Chondrocyte (in vitro differentiated cells): ENCODE data around the gene TGFB2. TPM values are rescaled to one million over a fixed set of nuclear protein-coding genes. Genes with fewer than 3 reads are reported as not detected.

Experiments
- DNase-seq: peaks from one replicate; pipeline ENCODE4 v3.0.0; 2021; ENCODE audit warnings: mixed read lengths, low spot score
- H3K27ac Mint-ChIP-seq: one replicate; pipeline ENCODE4 v1.8.0; 2021; ENCODE audit warnings: mild to moderate bottlenecking, moderate library complexity, mixed read lengths; ENCODE audit not compliant: unreplicated experiment
- H3K27me3 Mint-ChIP-seq: 2 replicates; pipeline ENCODE4 v1.8.0; 2021; ENCODE audit warnings: low read depth, mixed read lengths
- H3K36me3 Mint-ChIP-seq: 2 replicates; pipeline ENCODE4 v1.8.0; 2021; ENCODE audit warnings: low read depth, mixed read lengths
- H3K4me1 Mint-ChIP-seq: 2 replicates; pipeline ENCODE4 v1.8.0; 2021; ENCODE audit warnings: low read depth, mild to moderate bottlenecking, mixed read lengths
- H3K4me3 Mint-ChIP-seq: one replicate; pipeline ENCODE4 v1.8.0; 2021; ENCODE audit warnings: mild to moderate bottlenecking, moderate library complexity, mixed read lengths; ENCODE audit not compliant: unreplicated experiment
- H3K9me3 Mint-ChIP-seq: 2 replicates; pipeline ENCODE4 v1.8.0; 2021; ENCODE audit warnings: low read depth, mixed read lengths
- total RNA-seq: library from RNA; stranded (reverse); gene quantifications from 3 replicates; pipeline ENCODE4 v1.2.1, GENCODE V29; 2021
- TF ChIP-seq, protein P1 (sequence below): fragments of 200-600 bp; sonication (generic); IDR thresholded peaks from 2 replicates; pipeline ENCODE4 v1.5.0; 2021; ENCODE audit warnings: antibody characterized with exemption, mild to moderate bottlenecking, moderate library complexity

TGFB2 gene
- total RNA-seq, 1 donor from 2014 or later: 226 TPM

DNA sequence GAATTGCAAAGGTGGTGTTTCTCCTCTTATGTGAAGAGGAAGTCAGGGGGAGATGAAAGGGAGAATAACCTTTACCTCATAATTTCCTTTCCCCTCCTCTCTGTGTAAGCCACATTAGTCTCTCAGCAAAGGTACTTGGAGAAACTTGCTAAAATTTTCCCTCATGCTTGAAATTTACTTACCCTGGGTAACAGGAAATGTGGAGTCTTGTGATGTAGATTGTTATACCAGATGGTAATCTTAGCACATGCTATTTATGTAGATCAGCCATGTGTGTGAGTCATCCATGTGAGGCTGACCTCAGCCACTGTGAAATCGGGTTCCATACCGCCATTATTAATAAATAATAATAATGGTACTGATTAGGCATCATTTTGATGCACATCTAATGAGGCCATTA lies 128.4 kb downstream of the TGFB2 start:
- Mint-ChIP-seq H3K4me1 (peaks cover 48% of the 10 kb centered on the region), H3K27me3 (no peaks in the 10 kb centered on the region), H3K27ac (peak overlapping the region; percentile 68), H3K36me3 (no peaks in the 10 kb centered on the region), H3K4me3 (no peak overlapping the region), H3K9me3 (peaks cover 5% of the 10 kb centered on the region)
- TF ChIP-seq, protein P1, sequence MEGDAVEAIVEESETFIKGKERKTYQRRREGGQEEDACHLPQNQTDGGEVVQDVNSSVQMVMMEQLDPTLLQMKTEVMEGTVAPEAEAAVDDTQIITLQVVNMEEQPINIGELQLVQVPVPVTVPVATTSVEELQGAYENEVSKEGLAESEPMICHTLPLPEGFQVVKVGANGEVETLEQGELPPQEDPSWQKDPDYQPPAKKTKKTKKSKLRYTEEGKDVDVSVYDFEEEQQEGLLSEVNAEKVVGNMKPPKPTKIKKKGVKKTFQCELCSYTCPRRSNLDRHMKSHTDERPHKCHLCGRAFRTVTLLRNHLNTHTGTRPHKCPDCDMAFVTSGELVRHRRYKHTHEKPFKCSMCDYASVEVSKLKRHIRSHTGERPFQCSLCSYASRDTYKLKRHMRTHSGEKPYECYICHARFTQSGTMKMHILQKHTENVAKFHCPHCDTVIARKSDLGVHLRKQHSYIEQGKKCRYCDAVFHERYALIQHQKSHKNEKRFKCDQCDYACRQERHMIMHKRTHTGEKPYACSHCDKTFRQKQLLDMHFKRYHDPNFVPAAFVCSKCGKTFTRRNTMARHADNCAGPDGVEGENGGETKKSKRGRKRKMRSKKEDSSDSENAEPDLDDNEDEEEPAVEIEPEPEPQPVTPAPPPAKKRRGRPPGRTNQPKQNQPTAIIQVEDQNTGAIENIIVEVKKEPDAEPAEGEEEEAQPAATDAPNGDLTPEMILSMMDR: no peak
- no peak for DNase-seq

DNA sequence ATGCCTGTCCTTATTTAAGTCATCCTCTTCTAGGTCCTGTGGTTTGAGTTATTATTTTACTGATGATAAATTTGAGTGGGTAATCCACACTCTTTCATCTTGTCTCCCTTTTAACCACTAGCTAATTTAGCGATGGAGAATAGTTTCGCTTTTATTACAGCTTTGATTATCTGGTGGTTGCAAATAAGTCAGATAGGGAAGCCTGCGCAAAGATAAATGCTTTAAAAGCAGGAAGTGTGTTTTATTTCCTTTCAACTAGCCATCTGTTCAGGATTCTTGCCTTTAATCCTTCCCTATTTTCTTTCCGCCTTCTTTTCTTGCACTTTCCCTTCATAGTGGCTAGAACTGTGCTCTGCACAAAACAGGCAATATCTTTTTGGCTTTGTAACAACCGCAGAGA lies 129.0 kb downstream of the TGFB2 start:
- peak overlapping the region; percentile 89 for H3K27ac Mint-ChIP-seq
- H3K4me1 Mint-ChIP-seq: peaks cover 54% of the 10 kb centered on the region
- H3K27me3 Mint-ChIP-seq: no peaks in the 10 kb centered on the region
- no peaks in the 10 kb centered on the region for H3K36me3 Mint-ChIP-seq
- H3K9me3 Mint-ChIP-seq: peaks cover 5% of the 10 kb centered on the region
- TF ChIP-seq, protein P1: no peak
- DNase-seq: no peak
- no peak overlapping the region for H3K4me3 Mint-ChIP-seq

DNA sequence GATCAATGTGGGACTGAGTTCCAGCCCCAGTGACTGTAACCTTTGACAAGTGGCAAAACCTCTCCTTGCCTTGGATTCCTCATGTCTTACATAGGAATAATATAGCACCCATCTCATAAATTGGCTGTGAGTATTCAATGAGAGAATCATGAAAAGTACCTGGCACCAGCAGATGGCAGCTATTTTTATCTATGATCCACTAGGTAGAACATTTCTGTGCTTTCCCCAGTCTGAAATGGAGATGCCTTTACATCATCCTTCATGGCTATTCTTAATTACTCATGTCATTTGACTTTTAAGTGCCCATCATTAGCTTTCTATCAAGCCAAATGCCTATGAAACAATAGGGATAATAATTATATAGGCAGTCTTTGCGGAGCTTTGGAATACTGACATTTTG lies 130.1 kb downstream of the TGFB2 start:
- H3K36me3 Mint-ChIP-seq: no peaks in the 10 kb centered on the region
- TF ChIP-seq, protein P1: peak; percentile 44
- H3K4me3 Mint-ChIP-seq: no peak overlapping the region
- peaks cover 5% of the 10 kb centered on the region for H3K9me3 Mint-ChIP-seq
- peak overlapping the region; percentile 89 for H3K27ac Mint-ChIP-seq
- peaks cover 65% of the 10 kb centered on the region for H3K4me1 Mint-ChIP-seq
- no peak for DNase-seq
- no peaks in the 10 kb centered on the region for H3K27me3 Mint-ChIP-seq

DNA sequence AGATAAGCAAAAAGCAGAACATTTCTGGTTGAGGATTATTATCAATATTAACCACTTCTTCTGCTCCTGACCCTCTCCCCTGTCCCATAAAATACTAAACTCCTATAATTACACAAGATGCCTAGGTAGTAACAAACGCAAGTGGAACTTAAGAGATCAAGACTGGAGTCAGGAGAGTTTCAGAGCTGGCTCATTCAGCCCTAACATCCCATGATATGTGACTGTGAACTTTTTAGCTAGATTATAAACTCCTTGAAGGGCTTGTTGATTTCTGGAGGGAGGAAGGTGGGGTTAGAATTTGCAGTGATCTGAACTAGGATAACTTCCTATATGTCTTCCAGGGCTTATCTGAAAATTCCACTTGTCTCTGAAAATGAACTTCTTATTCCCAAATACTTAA lies 130.6 kb downstream of the TGFB2 start:
- peak overlapping the region; percentile 89 for H3K27ac Mint-ChIP-seq
- TF ChIP-seq, protein P1: no peak
- no peaks in the 10 kb centered on the region for H3K27me3 Mint-ChIP-seq
- no peaks in the 10 kb centered on the region for H3K36me3 Mint-ChIP-seq
- H3K9me3 Mint-ChIP-seq: peaks cover 5% of the 10 kb centered on the region
- no peak overlapping the region for H3K4me3 Mint-ChIP-seq
- DNase-seq: no peak
- H3K4me1 Mint-ChIP-seq: peaks cover 69% of the 10 kb centered on the region

DNA sequence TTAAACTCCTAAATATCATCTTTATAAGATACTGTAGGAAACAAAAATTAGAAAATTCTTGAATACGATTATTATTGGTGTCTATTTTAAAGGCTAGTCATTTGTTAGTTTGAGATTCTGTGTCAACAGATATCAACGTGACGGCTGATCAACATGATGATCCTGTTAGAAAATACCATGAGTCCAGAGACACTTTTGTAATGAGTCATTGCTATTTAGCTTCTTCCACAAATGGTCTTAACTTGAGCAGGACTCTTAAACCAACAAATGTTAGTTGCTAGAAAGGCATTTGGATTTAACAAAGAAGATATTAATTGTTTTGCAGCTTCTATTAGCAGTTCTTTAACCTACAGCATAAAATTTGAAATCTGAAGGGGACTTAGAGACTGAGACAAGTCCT lies 131.2 kb downstream of the TGFB2 start:
- no peaks in the 10 kb centered on the region for H3K36me3 Mint-ChIP-seq
- DNase-seq: no peak
- H3K9me3 Mint-ChIP-seq: peaks cover 5% of the 10 kb centered on the region
- H3K4me3 Mint-ChIP-seq: no peak overlapping the region
- TF ChIP-seq, protein P1: no peak
- peak overlapping the region; percentile 89 for H3K27ac Mint-ChIP-seq
- H3K27me3 Mint-ChIP-seq: no peaks in the 10 kb centered on the region
- peaks cover 76% of the 10 kb centered on the region for H3K4me1 Mint-ChIP-seq
